DMS153 (cell line): Measurements from ENCODE around the gene CARS1.

Experiments used
- DNase-seq: peaks from one replicate; lab custom pipeline; 2025; lab: John Stamatoyannopoulos, UW

Gene CARS1

GRCh38 chr11:3008746-3009336, 48.4 kb downstream of the CARS1 start:
- DNase-seq: no peak

- no peak for DNase-seq
These were observed 49.7 kb downstream of the CARS1 start for GRCh38 chr11:3007404-3008010.

GRCh38 chr11:3006505-3007260, 50.5 kb downstream of the CARS1 start:
- no peak for DNase-seq

- DNase-seq: no peak
These were observed 52.7 kb downstream of the CARS1 start for GRCh38 chr11:3004481-3004880.

GRCh38 chr11:3003396-3004231, 53.6 kb downstream of the CARS1 start:
- no peak for DNase-seq

- DNase-seq: no peak
These were observed 54.4 kb downstream of the CARS1 start for GRCh38 chr11:3002871-3003270.

GRCh38 chr11:3002351-3002861, 54.8 kb downstream of the CARS1 start:
- no peak for DNase-seq

- DNase-seq: peak; percentile 32
These were observed 55.7 kb downstream of the CARS1 start for GRCh38 chr11:3001496-3001895.

GRCh38 chr11:3000032-3000961, 56.9 kb downstream of the CARS1 start:
- DNase-seq: peak; percentile 89

- no peak for DNase-seq
These were observed 57.7 kb downstream of the CARS1 start for GRCh38 chr11:2999464-2999998.

- DNase-seq: no peak
These were observed 59.0 kb downstream of the CARS1 start for GRCh38 chr11:2998073-2998850.

- no peak for DNase-seq
These were observed 59.8 kb downstream of the CARS1 start for GRCh38 chr11:2997406-2997805.

GRCh38 chr11:2996976-2997375, 60.2 kb downstream of the CARS1 start:
- DNase-seq: no peak

- no peak for DNase-seq
These were observed 61.2 kb downstream of the CARS1 start for GRCh38 chr11:2995893-2996554.

GRCh38 chr11:2995031-2995561, 62.1 kb downstream of the CARS1 start:
- no peak for DNase-seq

- DNase-seq: no peak
These were observed 62.9 kb downstream of the CARS1 start for GRCh38 chr11:2994336-2994730.

- DNase-seq: no peak
These were observed 64.3 kb downstream of the CARS1 start for GRCh38 chr11:2992997-2993325.

GRCh38 chr11:2992234-2992996, 64.8 kb downstream of the CARS1 start, which contains the start of gene NAP1L4:
NAP1L4 (minus strand) TSS chr11:2992329; CDS start chr11:2979220, 13,109 bp downstream.
- peak; percentile 93 for DNase-seq
